SU-DHL-6 (cell line): Measurements from ENCODE around the gene METRN.
"Not testable (repeated sequence)": the region's sequence is repeated elsewhere in the genome, so short reads cannot be mapped to it uniquely, and the experiment has no call there.

Experiments used
- H2AFZ ChIP-seq: fragments of 200-600 bp; sonication (generic); 2 replicates; pipeline ENCODE4 v1.6.1; 2014; ENCODE audit warnings: low read depth, mild to moderate bottlenecking, moderate library complexity, mixed read lengths, antibody characterized with exemption, low read length; ENCODE audit not compliant: severe bottlenecking
- H3F3A ChIP-seq: fragments of 200-600 bp; shearing (Covaris generic); 2 replicates; pipeline ENCODE4 v1.6.0; 2016; ENCODE audit warnings: antibody characterized with exemption, mild to moderate bottlenecking; ENCODE audit not compliant: insufficient read depth
- H3K27ac ChIP-seq: fragments of 200-600 bp; sonication (generic); 2 replicates; pipeline ENCODE4 v1.5.1; 2016; ENCODE audit warnings: low read depth, mild to moderate bottlenecking, low read length, moderate library complexity, mixed read lengths
- H3K27me3 ChIP-seq: fragments of 200-600 bp; sonication (generic), shearing (Covaris generic); 2 replicates; pipeline ENCODE4 v1.6.0; 2014; ENCODE audit warnings: mild to moderate bottlenecking, low read length
- H3K36me3 ChIP-seq: fragments of 200-600 bp; sonication (generic); 2 replicates; pipeline ENCODE4 v1.6.1; 2014; ENCODE audit warnings: mild to moderate bottlenecking, low read length, mixed read lengths
- H3K4me2 ChIP-seq: fragments of 300-600, 200-600 bp; shearing (Covaris generic), sonication (generic); 2 replicates; pipeline ENCODE4 v1.6.0; 2014; ENCODE audit warnings: low read length, low read depth, mild to moderate bottlenecking; ENCODE audit not compliant: poor library complexity, severe bottlenecking
- H3K4me3 ChIP-seq: fragments of 200-600 bp; sonication (generic); 2 replicates; pipeline ENCODE4 v1.5.1; 2014; ENCODE audit warnings: antibody characterized with exemption, low read length, mild to moderate bottlenecking, mixed read lengths; ENCODE audit not compliant: insufficient read depth, poor library complexity, severe bottlenecking
- H3K79me2 ChIP-seq: fragments of 200-600 bp; sonication (generic); 2 replicates; pipeline ENCODE4 v1.6.1; 2014; ENCODE audit warnings: mild to moderate bottlenecking, low read length, moderate library complexity; ENCODE audit not compliant: insufficient read depth
- H3K9ac ChIP-seq: fragments of 200-600 bp; sonication (generic); 2 replicates; pipeline ENCODE4 v1.7.0; 2014; ENCODE audit warnings: mild to moderate bottlenecking, low read length
- H3K9me2 ChIP-seq: fragments of 200-600 bp; sonication (generic); replicated peaks from 2 replicates; pipeline ENCODE4 v1.6.1; 2014; ENCODE audit warnings: low read length; ENCODE audit not compliant: insufficient read depth
- H3K9me3 ChIP-seq: fragments of 200-600 bp; sonication (generic); 2 replicates; pipeline ENCODE4 v1.6.1; 2014; ENCODE audit warnings: low read length, mixed read lengths; ENCODE audit not compliant: insufficient read depth
- H4K20me1 ChIP-seq: fragments of 200-600 bp; sonication (generic); 2 replicates; pipeline ENCODE4 v1.6.1; 2014; ENCODE audit warnings: low read depth, mild to moderate bottlenecking, antibody characterized with exemption, low read length, moderate library complexity, mixed read lengths
- EZH2phosphoT487 ChIP-seq: fragments of 200-600 bp; sonication (generic), shearing (Covaris generic); conservative IDR thresholded peaks from 2 replicates; pipeline ENCODE4 v1.6.1; 2018; ENCODE audit warnings: mild to moderate bottlenecking, antibody characterized with exemption, low read length, moderate library complexity, mixed read lengths
- TF ChIP-seq, protein P1 (sequence below): fragments of 200-600 bp; sonication (generic); IDR thresholded peaks from one replicate; pipeline ENCODE4 v1.5.1; 2017; ENCODE audit warnings: antibody characterized with exemption, mild to moderate bottlenecking, low read length, moderate library complexity; ENCODE audit not compliant: insufficient read depth, poor library complexity, severe bottlenecking

METRN gene

GRCh38 chr16:750485-750884, 35.6 kb downstream of the METRN start:
- Histone ChIP-seq H3K79me2 (no peaks in the 10 kb centered on the region), H3K9me2 (no peaks in the 10 kb centered on the region), H4K20me1 (no peaks in the 10 kb centered on the region), H3K4me3 (no peak overlapping the region), H3K4me2 (no peak overlapping the region), H3F3A (no peaks in the 10 kb centered on the region), H3K27me3 (no peaks in the 10 kb centered on the region), H3K27ac (no peak overlapping the region), H3K9me3 (no peaks in the 10 kb centered on the region), H3K9ac (no peak overlapping the region), H2AFZ (no peak overlapping the region), H3K36me3 (no peaks in the 10 kb centered on the region)
- TF ChIP-seq, protein P1, sequence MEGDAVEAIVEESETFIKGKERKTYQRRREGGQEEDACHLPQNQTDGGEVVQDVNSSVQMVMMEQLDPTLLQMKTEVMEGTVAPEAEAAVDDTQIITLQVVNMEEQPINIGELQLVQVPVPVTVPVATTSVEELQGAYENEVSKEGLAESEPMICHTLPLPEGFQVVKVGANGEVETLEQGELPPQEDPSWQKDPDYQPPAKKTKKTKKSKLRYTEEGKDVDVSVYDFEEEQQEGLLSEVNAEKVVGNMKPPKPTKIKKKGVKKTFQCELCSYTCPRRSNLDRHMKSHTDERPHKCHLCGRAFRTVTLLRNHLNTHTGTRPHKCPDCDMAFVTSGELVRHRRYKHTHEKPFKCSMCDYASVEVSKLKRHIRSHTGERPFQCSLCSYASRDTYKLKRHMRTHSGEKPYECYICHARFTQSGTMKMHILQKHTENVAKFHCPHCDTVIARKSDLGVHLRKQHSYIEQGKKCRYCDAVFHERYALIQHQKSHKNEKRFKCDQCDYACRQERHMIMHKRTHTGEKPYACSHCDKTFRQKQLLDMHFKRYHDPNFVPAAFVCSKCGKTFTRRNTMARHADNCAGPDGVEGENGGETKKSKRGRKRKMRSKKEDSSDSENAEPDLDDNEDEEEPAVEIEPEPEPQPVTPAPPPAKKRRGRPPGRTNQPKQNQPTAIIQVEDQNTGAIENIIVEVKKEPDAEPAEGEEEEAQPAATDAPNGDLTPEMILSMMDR: no peak
- no peak for TF ChIP-seq EZH2phosphoT487

DNA sequence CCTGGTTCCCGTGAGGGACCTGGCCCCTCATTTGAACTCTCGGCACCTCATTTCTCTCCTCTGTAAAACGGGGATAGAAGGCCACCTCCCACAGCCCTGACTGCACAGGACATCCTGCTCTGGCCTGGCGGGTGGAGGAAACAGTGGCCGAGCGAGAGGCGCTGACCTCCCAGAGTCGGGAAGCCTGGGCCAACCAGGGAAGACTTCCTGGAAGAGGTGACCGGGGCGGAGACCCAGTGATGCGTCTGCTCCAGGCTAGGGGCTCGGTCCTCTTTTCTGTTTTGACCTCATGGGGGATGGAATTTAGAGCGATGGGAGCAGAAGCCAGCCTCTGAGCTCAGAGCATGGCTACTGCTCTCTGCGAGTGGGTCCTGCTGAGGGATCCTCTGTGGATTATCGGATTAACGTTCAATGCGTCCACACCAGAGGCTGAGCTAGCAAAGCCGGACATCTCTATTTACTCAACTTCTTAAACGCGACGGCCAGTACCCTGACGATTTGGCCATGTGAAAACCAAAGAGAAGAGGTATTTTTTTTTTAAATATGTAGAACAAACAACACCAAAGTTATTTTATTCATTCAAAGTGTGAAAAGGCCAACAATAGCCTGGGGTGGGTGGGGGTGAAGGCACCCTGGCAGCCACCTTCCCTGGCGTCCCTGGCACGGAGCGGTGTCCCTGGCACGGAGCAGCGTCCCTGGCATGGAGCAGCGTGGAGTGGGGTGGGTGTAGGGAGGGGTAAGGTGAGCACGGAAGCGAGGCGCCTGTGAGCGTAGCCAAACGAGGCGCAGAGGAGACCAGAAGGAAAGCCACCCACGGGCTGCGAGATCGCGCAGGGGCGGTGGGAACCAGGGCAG, 36.5 kb downstream of the METRN start:
- H3K4me2 ChIP-seq: no peak overlapping the region
- no peak overlapping the region for H3K4me3 ChIP-seq
- H4K20me1 ChIP-seq: no peaks in the 10 kb centered on the region
- H3K9ac ChIP-seq: no peak overlapping the region
- no peaks in the 10 kb centered on the region for H3K9me2 ChIP-seq
- TF ChIP-seq, protein P1: no peak
- TF ChIP-seq EZH2phosphoT487: no peak
- no peaks in the 10 kb centered on the region for H3K36me3 ChIP-seq
- H3K9me3 ChIP-seq: no peaks in the 10 kb centered on the region
- no peaks in the 10 kb centered on the region for H3K79me2 ChIP-seq
- no peaks in the 10 kb centered on the region for H3F3A ChIP-seq
- H2AFZ ChIP-seq: no peak overlapping the region
- H3K27me3 ChIP-seq: no peaks in the 10 kb centered on the region
- no peak overlapping the region for H3K27ac ChIP-seq

DNA sequence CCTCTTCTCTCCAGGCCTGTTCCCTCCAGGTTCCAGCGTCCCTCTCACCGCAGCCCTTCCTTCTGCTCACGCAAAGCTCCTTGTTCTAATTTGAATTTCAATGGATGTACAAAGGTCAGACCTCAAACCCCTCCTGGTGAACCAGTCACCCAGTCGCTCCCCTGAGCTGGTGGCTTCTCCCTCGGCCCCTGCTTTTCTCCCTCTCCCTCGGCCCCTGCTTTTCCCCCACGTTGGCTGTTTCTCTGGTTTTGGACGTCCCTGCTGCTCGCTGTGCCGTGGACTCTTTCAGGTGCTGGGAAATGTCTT, 37.0 kb downstream of the METRN start:
- Histone ChIP-seq H3K36me3 (no peaks in the 10 kb centered on the region), H3K27ac (no peak overlapping the region), H3K27me3 (no peaks in the 10 kb centered on the region), H3K4me2 (no peak overlapping the region), H4K20me1 (no peaks in the 10 kb centered on the region), H3K9ac (no peak overlapping the region), H3K79me2 (no peaks in the 10 kb centered on the region), H3K9me3 (no peaks in the 10 kb centered on the region), H2AFZ (no peak overlapping the region), H3K4me3 (no peak overlapping the region), H3K9me2 (no peaks in the 10 kb centered on the region), H3F3A (no peaks in the 10 kb centered on the region)
- TF ChIP-seq, protein P1: no peak
- no peak for TF ChIP-seq EZH2phosphoT487

- not testable (repeated sequence) for H3K4me3 ChIP-seq, H3K79me2 ChIP-seq, H2AFZ ChIP-seq, H3K27ac ChIP-seq, H3K36me3 ChIP-seq, H3F3A ChIP-seq, H3K9me2 ChIP-seq, H3K9ac ChIP-seq, H3K4me2 ChIP-seq, H4K20me1 ChIP-seq, H3K9me3 ChIP-seq, H3K27me3 ChIP-seq
Measured at GRCh38 chr16:754121-754607, 39.2 kb downstream of the METRN start.
